Pulmonary artery endothelial cell (primary cell): ENCODE results near the gene FBXO5. TPM values are rescaled to one million over a fixed set of nuclear protein-coding genes. Genes with fewer than 3 reads are reported as not detected.

Source experiments
- DNase-seq: peaks from one replicate; pipeline ENCODE4 v3.0.0-alpha.2; 2011; ENCODE audit warnings: low read depth, low spot score
- total RNA-seq: library from RNA; depleted of rRNA; stranded (reverse); fragments of >200 nt; gene quantifications from 2 replicates; pipeline ENCODE4 v1.2.3, GENCODE V29; 2014

The FBXO5 gene
- total RNA-seq, 1 donor from 2014 or later = 13.7 TPM

- no peak for DNase-seq
These were observed 30.8 kb downstream of the FBXO5 start for GRCh38 chr6:152952045-152952444.

DNA sequence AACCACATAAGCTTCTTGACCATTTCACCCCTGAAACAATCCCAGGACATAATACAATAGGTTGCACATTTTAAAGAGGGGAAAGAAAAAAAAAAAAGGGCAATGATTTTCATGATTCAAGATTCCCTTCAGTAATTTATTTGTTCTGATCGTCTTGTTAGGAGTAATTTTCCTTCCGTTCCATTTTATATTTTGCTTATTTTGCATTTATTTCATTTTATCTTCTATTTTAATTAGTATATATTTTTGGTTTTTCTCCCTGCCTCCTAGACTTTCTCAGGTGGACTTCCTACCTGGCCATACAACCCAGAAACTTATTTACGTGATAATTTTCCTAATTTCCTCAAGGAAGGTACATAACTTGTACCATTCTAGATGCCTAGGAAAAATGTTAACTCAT, 32.6 kb downstream of the FBXO5 start:
- no peak for DNase-seq

DNA sequence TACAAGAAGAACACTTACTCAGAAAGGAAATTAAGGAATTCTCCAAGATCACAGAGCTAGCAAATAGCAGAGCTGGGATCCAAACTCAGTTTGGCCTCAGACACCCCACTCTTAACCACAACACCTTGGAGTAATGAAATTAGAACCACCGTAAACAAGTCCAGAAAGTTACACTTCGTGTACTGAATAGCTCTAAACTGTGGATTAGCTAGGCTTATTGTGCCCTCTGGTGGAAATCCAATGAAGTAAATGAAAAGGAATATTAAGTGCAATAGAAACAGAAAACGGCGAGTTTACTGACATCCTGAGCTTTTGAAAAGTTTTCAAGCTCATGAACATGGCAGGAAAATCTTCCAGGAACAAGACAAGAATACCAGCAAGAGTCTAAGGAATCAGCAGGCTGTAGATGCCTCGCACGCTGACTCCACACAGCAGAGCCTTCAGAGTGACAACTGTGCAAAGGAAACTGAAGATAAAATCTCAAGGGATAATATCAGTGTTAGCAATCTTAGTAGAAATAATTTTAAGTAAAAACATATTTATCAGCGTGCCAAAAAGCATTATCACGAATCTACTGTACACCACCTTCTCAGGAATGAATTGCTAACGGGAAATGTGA, 34.6 kb downstream of the FBXO5 start:
- DNase-seq = peak; percentile 8

DNA sequence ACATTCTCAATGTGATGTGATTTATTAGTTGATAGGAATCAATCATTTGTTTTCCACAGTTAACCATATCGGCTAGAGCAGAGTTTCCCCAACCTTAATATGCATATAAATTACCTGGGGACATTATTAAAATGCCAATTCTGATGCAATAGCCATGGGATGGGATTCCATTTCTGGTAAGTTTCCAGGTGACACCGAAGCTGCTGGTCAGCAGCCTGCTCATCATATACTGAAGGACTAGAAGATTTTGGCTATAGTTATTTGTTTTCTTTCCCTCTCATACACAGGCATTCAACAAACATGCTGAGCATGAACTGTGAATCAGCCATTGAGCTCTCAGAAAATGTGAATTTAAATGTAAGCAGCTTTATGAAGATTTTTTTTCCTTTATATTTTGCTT, 35.8 kb downstream of the FBXO5 start:
- DNase-seq = no peak

- DNase-seq = no peak
These were observed 36.4 kb downstream of the FBXO5 start for GRCh38 chr6:152946484-152946883.

DNA sequence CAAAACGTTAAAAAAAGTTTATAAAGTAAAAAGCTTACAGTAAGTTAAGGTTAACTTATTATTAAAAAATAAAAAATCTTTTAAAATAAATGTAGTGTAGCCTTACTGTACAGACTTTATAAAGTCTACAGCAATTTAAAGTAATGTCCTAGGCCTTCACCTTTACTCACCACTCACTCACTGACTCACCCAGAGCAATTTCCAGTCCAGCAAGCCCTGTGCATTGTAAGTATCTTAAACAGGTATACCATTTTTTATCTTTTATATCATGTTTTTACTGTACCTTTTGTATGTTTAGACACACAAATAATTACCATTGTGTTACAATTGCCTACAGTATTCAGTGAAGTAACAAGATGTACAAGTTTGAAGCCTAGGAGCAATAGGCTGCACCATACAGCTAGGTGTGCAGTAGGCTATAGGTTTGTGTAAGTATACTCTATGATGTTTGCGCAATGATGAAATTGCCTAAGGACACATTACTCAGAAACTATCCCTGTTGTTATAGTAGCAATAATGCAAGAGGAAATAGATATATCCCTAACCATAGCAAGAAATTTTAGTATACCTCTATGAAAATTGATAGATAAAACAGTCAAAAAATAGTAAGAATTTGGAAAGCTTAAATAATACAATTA, 39.5 kb downstream of the FBXO5 start:
- DNase-seq = no peak

DNA sequence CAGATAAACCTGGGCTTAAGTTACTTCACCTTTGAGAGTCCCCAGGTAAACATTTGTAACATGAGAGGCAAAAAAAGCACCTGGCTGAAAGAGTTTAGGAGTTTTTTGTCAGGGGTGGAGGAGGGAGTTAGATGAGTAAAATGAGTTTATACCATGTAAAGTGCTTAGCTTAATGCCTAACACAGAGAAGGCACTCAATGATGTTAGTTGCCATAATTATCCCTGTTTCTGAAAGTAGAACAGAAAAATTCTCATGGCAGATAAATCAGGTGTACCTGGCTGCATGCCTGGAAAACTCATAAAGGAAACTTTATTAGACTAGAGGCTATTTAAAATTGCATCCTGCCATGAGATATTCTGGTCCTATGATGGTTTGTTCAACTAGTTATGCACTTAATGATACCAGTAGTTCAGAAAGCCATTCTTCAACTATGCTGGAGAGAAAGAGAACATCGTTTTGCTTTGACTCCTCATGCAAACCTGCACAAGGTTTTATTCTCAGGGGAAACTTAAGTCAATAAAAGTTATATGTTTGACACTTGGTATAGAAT, 40.4 kb downstream of the FBXO5 start:
- DNase-seq = no peak

GRCh38 chr6:152941746-152942145, 41.1 kb downstream of the FBXO5 start:
- no peak for DNase-seq

DNA sequence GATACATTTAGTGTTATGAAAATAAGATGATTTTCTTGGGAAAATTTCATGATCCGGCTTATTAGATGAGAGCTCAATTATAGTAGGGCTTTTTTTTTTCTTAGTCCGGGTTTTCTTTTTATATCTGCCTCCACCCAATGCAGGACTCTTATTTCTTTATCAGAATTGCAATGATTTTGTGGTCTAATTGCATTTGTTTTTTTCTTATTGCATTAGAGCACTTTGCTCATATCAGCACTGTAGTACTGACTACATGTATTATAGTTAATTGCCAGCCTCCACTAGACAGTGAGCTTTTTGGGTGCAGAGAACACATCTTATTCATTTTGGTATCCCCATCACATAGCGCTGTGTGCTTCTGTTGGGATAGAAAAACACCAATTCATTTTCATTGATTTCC, 50.0 kb downstream of the FBXO5 start:
- DNase-seq = no peak

DNA sequence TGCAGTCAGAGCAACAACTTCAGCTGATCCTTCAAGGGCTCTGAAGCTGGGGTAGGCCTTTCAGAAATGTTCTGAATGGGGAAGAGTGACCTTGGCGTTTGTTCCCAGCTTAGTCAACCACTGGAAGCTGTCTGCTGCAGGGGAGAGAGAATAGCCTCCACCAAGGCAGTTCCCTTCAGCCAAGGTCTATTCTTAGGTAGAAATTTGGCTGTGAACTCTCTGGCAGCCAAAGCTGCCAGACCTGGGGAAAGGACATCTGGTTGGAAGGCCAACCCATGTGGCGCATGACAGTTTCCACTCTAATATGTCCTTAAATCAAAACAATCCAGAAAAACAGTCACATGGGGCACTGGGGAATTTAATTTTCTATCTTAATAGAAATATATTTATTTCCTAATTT, 60.1 kb downstream of the FBXO5 start:
- DNase-seq = no peak

Other genes with a start within 250 kb of the FBXO5 start
- gene VIP, start 232.2 kb downstream of the FBXO5 start, total RNA-seq = 0.26 and 0.53 TPM in 2 replicates
- 21.1 and 27.1 TPM in 2 replicates for gene MTRF1L, start 19.7 kb upstream of the FBXO5 start, total RNA-seq
- gene RGS17, start 148.2 kb upstream of the FBXO5 start, total RNA-seq = 1.5 and 6.1 TPM in 2 replicates